GM21529 (cell line): ENCODE measurements around the gene NRG2.

Experiments
- ATAC-seq: cut with Tn5 transposase; IDR thresholded peaks from one replicate; pipeline ENCODE4 v1.9.1; 2021; ENCODE audit not compliant: unreplicated experiment

Gene NRG2

GRCh38 chr5:139821806-139822552, 221.1 kb downstream of the NRG2 start:
- ATAC-seq: no peak

GRCh38 chr5:139820606-139821005, 222.5 kb downstream of the NRG2 start:
- no peak for ATAC-seq

- no peak for ATAC-seq
Measured at GRCh38 chr5:139820130-139820529, 223.0 kb downstream of the NRG2 start.

- no peak for ATAC-seq
Measured at GRCh38 chr5:139817970-139818369, 225.1 kb downstream of the NRG2 start.

- ATAC-seq: no peak
Measured at GRCh38 chr5:139817362-139817761, 225.7 kb downstream of the NRG2 start.

- no peak for ATAC-seq
Measured at GRCh38 chr5:139816566-139816965, 226.5 kb downstream of the NRG2 start.

GRCh38 chr5:139814704-139815280, 228.3 kb downstream of the NRG2 start:
- ATAC-seq: no peak

GRCh38 chr5:139814191-139814601, 228.9 kb downstream of the NRG2 start:
- ATAC-seq: no peak

GRCh38 chr5:139812836-139813805, 230.0 kb downstream of the NRG2 start:
- no peak for ATAC-seq

- no peak for ATAC-seq
Measured at GRCh38 chr5:139812323-139812722, 230.8 kb downstream of the NRG2 start.

GRCh38 chr5:139811274-139811607, 231.9 kb downstream of the NRG2 start:
- no peak for ATAC-seq

- no peak for ATAC-seq
Measured at GRCh38 chr5:139810341-139811273, 232.5 kb downstream of the NRG2 start.

- no peak for ATAC-seq
Measured at GRCh38 chr5:139809331-139809810, 233.7 kb downstream of the NRG2 start.

GRCh38 chr5:139808481-139809330, 234.4 kb downstream of the NRG2 start:
- ATAC-seq: no peak

- no peak for ATAC-seq
Measured at GRCh38 chr5:139807647-139808030, 235.5 kb downstream of the NRG2 start.

- no peak for ATAC-seq
Measured at GRCh38 chr5:139806726-139807646, 236.1 kb downstream of the NRG2 start.

GRCh38 chr5:139806111-139806510, 237.0 kb downstream of the NRG2 start:
- ATAC-seq: no peak

- no peak for ATAC-seq
Measured at GRCh38 chr5:139805545-139805944, 237.6 kb downstream of the NRG2 start.
